AG10803 (cell line): Measurements from ENCODE around the gene CADM2.

ENCODE experiments used
- DNase-seq: peaks from one replicate; pipeline ENCODE4 v3.0.0; 2010; ENCODE audit warnings: low read depth
- H3K4me3 ChIP-seq: 2 replicates; pipeline ENCODE4 v1.5.1; 2011; ENCODE audit warnings: mild to moderate bottlenecking, low read length, control low read depth
- CTCF ChIP-seq: conservative IDR thresholded peaks from 2 replicates; pipeline ENCODE4 v1.5.1; 2011; ENCODE audit warnings: mild to moderate bottlenecking, low read length, control low read depth, inconsistent platforms

Gene CADM2

GRCh38 chr3:85586018-85586417, 627.2 kb downstream of the CADM2 start:
- DNase-seq, result no peak
- no peak overlapping the region for H3K4me3 ChIP-seq
- TF ChIP-seq CTCF, result no peak

- no peak overlapping the region for H3K4me3 ChIP-seq
- peak; percentile 22 for DNase-seq
- no peak for TF ChIP-seq CTCF
Observed at GRCh38 chr3:85589145-85589544, 630.4 kb downstream of the CADM2 start.

GRCh38 chr3:85591451-85591850, 632.7 kb downstream of the CADM2 start:
- DNase-seq, result no peak
- TF ChIP-seq CTCF, result no peak
- no peak overlapping the region for H3K4me3 ChIP-seq

- no peak for DNase-seq
- TF ChIP-seq CTCF, result no peak
- H3K4me3 ChIP-seq, result no peak overlapping the region
Observed at GRCh38 chr3:85592256-85592655, 633.5 kb downstream of the CADM2 start.

- DNase-seq, result no peak
- H3K4me3 ChIP-seq, result no peak overlapping the region
- TF ChIP-seq CTCF, result no peak
Observed at GRCh38 chr3:85594676-85595075, 635.9 kb downstream of the CADM2 start.

- no peak for TF ChIP-seq CTCF
- no peak for DNase-seq
- no peak overlapping the region for H3K4me3 ChIP-seq
Observed at GRCh38 chr3:85603378-85603777, 644.6 kb downstream of the CADM2 start.

- no peak for DNase-seq
- no peak overlapping the region for H3K4me3 ChIP-seq
- TF ChIP-seq CTCF, result no peak
Observed at GRCh38 chr3:85604641-85605040, 645.9 kb downstream of the CADM2 start.
